Measurements from ENCODE around the gene MEI1.

Gene MEI1

DNA sequence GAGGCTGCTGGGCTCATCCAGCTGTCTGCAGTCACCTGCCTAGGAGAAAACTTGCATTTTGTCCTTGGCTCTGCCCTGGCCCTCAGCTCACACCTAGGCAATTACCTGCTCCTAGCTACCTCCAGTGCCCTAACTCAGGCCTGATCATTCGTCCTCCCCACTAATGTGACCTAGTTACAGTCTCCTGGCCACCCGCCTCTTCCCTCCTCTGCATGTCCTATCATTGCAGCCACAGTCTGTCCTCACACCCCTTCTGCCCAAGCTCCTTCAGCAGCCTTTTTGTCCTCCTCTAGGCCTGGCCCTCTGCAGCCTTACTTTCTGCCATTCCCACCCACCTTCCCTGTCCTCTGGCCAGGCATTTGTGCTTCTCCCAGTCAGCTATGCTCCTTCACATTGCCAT, 83.4 kb downstream of the MEI1 start:
- DNase-seq (ENCODE audit: low spot score), result no peak

DNA sequence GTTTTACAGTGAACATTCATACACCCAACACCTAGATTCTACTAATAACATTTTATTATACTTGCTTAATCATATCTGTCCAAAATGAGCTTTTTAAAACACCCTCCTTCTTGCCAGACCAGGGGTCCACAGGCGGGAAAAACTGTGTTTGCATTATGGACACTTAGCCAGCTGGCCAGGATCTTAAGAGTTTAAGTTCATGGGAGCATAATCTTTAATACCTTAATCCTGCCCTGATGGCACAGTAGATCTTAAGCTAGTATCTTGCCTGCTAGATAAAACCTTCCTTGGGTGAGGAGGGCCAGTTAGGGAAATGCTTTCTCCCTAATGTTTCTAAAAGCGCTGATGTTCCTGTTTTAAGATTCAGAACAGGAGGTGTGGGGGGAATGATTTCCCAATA, 88.0 kb downstream of the MEI1 start:
- no peak for DNase-seq (ENCODE audit: low spot score)

DNA sequence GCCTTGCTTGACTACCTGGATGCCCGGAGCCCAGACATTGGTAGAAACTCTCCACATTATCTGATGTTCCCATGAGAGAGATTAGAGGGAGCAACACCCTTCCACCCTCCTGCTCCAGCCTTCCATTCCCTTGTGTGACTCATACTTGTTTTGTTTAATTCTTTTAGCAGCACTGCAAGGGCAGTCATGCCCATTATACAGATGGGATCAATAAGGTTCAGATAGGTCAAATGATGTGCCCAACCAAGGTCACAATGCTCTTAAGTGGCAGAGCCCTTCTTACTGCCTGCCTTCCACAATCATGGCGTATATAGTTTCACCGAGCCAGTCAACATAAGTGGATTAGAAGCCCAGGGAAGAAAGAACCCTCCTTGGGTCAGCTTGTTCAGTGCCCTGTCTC, 94.6 kb downstream of the MEI1 start:
- no peak for DNase-seq (ENCODE audit: low spot score)

DNA sequence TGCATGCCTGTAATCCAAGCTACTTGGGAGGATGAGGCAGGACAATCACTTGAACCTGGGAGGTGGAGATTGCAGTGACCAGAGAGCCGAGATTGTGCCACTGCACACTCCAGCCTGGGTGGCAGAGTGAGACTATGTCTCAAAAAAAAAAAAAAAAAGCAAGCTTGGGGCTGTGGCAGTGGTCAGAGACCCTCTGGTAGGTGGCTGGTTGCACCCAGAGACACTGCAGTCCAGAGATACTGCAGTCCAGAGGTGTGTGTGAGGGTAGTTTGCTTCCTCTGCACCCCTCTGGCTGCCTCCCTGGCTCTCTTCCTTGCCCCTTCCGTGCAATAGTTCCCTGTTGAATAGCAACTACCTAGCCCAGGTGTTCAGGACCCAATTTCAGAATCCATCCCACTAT, 99.4 kb downstream of the MEI1 start:
- DNase-seq (ENCODE audit: low spot score), result no peak

DNA sequence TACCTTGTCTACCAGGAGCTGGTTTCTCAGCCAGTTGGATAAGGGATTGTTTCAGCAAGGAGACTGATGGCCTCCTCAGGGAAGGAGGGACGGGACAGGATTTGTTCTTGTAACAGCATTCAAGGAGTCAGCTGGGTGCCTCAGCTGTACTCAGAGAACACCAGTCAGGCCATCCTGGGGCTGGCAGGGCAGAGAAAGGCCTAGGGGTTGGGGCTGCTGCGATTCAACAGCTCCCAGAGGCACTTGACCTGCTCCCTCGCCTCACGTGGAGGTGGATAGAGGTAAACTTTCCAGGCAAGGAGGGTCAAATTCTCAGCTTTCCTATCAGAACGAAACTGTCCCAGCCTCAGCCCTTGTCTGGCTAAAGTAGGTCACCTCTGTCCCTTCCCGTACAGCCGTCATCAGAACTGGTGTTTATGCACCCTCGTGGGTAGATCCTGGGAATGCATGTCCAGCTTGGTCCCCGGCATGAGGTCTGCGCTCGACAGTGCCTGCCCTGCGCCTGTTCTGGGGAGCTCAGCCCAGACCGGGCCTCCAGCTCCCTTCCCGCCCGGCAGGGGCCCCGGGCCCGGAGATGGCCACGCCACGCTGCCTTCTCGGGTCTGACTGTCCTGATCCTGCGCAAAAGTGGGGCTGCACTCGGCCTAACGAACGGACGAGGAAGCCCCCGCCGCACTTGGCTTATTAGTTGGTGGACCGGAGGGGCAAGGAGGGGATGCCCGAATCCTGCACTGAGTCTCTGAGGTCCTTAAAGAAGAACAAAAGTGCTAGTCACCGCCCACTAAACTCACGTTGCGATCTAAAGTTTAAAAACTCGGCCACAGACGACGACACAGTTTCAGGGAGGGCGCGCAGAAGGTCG, 100.4 kb downstream of the MEI1 start:
- DNase-seq (ENCODE audit: low spot score), result peak; percentile 38

DNA sequence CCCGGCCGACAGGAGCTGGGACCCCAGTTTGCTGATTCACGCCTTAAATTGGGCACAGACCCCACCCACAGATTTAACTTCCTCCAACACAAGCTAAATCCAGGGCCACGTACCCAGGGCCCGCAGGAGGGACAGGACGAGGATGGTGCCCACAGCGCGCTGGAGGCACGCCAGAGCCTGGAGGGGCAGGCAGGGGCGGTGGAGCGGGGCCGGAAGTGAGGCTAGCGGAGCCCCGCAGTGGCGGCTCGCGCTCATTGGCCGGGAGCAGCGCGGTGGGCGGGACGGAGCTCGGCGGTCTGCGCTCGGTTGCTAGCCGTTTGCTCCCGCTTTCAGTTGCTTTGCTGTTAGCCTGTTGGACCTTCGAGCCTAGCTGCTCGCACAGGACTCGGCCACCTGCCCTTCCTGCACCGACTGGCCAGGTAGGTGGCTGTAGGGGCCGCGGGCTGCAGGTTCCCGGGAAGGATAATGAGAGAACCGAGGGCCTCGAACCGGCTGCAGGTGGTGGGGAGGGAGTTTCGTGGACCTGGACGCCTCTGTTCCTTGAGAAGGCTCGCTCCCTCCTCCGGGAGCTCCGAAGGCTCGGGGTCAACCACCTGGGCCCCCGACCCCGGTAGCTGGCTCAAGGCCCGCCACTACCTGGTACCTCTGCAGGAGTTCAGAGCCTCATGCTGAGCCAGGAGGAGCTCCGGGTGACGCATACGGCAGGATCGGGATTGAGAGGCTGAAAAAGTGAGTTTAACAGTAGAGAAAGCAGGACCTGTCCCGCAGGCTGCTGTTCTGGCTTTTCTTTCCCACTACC, 101.2 kb downstream of the MEI1 start, which contains the start of gene CCDC134:
CCDC134 (plus strand) TSS at position 332 of the 799 bp plus-strand sequence. CDS start 8,212 bp downstream, outside the sequence.
- DNase-seq (ENCODE audit: low spot score), result peak; percentile 87

DNA sequence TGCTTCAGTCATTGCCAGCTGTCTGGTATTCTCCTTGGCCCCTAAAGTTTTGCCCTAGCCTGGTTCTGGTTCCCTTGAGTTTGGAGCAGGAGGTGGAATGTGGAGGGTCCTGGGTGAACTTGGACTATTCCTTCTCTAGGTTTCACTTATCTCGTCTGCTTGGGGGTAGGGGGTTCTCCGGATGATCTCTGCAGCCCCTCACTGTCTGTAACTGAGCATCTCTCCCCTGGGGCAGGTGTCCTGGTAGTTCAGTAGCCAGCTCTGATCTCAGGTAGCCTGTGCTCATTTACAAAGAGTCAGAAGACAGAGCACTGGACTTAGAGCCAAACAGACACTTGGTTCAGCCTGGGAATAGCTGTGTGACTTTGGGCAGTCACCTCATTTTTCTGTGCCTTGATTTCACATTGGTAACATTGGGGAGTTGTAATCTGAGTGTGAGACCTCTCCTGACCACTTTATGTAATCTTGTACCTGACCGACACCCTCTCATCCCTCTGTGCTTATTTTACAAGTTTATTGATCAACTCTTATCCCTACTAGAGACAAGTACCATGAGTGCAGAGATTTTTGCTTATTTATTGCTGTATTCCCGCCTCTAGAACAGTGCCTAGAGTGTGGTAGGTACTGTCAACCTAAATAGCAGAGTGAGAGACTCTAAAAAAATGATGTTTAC, 102.0 kb downstream of the MEI1 start:
- no peak for DNase-seq (ENCODE audit: low spot score)

DNA sequence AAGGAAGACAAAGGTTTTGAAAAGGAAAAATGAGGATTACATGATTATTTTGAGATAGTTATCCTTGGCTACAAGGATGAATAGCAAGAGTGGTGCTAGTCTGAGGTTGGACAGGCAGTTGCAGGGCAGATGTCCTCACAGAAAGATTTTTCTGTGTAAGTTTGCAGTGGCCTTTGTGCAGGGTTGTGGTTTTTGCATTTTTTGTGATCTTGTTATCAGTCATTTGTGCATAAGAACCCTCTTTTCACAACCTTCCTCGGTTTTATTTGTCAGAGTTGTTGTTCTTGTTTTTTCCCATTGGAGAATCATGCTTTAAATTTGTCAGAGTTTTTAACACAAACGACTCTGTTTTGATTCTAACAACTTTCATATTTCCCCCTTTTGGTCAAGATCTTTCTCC, 102.6 kb downstream of the MEI1 start:
- no peak for DNase-seq (ENCODE audit: low spot score)

DNA sequence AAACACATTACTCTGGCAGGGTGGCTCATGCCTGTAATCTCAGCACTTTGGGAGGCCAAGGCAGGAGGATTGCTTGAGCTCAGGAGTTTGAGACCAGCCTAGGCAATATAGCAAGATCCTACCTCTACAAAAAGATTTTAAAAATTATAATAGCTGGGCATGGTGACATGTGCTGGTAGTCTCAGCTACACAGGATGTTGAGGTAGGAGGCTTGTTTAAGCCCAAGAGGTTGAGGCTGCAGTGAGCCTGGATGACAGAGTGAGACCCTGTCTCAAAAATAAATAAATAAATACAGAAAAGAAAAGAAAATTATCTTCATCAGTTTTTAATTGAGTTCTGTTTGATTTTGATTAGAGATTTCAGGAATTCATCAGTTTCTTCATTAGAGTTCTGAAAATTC, 106.3 kb downstream of the MEI1 start:
- no peak for DNase-seq (ENCODE audit: low spot score)

DNA sequence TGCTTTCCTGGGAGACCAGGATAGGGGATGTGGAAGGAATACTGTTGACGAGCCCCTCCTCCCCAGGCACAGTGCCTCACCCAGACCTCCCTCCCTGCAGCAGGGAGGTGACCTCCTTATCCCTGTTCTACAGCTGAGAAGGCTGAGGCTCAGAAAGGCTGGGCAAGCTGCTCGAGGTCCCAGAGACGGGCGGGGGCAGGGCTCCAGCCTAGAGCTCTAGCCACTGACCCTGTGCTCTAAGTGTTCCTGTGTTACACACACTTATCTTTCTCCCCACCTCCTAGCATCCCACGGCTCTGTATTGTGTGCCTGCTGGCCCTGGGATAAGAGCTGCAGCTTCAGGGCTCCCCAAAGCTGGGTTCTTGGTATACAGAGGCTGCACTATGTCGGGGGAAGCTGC, 109.1 kb downstream of the MEI1 start:
- no peak for DNase-seq (ENCODE audit: low spot score)

DNA sequence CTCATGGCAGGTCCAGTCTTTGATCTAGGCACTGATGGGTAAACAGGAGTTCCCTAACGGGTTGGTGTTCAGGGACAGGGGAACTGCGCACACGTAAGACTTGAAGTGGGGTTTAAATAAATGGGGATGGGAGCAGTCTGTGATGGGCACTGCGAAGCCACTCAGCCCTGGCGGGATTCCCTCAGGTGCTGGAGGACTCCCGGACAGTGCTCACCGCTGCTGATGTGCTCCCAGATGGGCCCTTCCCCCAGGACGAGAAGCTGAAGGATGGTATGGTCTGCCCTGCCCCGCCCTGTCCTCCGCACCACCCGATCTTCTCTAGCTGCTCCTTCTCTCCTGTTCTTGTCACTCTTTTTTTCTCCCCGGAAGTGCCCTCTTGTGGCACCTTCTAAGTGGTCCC, 110.7 kb downstream of the MEI1 start:
- DNase-seq (ENCODE audit: low spot score), result no peak

DNA sequence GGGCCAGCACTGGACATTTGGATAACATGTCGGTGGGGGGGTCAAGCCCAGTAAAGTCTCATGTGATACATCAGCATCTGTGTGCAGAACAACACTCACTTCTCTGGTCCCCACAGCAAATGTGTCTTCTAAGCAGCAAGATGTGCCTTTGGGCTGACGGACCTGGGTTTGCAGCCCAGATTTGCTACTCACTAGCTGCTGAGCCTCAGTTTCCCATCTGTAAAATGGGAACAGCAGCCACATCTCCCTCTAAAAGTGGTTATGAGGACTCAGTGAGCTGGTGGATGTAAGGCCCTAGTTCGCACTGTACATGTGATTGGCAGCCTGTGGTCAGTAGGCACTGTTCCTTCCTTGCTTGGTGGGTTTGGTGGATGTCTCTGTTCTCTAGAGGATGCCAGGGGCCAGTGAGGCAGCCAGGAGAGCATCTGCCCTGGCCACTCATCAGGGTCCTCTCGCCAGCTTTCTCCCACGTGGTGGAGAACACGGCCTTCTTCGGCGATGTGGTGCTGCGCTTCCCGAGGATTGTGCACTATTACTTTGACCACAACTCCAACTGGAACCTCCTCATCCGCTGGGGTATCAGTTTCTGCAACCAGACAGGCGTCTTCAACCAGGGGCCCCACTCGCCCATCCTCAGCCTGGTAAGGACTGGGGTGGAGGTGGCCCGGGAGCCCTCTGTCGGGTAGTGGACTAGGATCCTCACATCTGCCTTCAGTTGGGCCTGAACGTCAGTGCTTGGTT, 113.7 kb downstream of the MEI1 start:
- DNase-seq (ENCODE audit: low spot score), result no peak

DNA sequence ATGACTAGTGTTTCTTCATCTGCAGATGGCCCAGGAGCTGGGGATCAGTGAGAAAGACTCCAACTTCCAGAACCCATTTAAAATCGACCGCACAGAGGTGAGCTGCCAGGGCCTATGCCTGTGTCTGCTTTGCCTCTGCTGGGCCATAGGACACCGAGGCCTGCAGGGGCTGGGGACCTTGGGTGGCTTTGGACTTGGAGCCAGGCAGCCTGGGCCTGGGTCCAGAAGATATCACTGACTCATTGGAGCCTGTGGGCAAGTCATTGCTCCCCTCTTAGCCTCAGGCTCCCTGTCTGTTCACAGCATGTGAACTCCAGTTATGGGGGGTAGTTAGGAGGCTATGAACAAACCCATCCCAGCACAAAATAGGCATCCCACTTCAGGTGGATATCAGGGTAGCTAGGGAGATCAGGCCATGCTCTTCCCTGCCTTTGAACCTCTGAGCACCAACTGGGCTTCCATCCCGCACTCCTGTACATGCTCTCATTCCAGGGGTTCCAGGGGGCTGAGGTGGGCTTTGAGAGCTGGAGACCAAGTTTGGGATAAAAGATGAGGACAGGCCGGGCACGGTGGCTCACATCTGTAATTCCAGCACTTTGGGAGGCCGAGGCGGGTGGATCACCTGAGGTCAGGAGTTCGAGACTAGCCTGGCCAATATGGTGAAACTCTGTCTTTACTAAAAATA, 114.6 kb downstream of the MEI1 start:
- no peak for DNase-seq (ENCODE audit: low spot score)

DNA sequence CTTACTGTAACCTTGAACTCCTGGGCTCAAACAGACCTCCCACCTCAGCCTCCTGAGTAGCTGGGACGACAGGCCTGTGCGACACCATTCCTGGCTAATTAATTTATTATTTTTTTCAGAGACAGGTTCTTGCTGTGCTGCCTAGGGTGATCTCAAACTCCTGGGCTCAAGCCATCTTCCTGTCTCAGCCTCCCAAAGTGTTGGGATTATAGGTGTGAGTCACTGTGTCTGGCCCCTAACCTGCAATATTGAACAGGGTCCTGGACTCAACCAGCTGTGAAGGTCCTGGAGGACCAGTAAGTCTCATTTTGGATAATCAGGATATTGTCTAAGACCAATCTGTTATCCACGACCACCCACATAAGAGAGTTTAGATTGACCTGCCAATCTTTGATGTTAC, 116.4 kb downstream of the MEI1 start:
- no peak for DNase-seq (ENCODE audit: low spot score)

DNA sequence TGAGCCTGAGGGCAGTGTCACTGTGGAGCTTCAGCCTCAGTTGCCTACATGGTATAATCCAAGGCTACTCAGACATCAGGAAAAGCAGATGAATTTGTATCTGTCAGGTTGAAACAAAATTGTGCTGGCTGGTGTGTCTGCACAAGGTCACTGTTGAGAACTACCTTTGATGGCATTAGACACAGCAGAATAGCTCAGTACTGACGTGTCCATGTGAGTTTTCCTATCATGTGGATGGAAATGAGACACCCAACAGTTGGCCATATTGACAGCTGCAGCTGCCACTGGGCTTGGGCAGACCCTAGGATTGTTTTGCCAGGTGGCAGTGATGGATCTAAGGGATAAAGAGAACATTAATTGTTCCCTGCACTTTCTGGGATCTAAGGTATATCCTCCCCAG, 116.9 kb downstream of the MEI1 start:
- no peak for DNase-seq (ENCODE audit: low spot score)

DNA sequence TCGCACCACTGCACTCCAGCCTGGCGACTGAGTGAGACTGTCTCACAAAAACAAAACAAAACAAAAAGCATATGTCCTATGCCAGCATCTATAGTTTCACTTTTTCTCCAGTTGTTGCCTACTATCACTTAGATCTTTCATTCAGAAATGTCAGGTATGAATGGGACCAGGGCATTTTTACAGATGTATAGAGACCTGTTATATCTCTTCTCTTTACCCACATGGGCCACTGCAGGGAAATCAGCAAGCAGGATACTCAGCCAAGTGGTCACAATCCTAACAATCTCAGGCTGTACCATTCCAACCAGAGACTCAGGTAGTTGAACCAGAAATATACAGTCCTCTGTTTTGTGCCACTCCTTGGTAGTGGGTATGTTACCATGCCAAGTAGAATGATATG, 117.6 kb downstream of the MEI1 start:
- DNase-seq (ENCODE audit: low spot score), result no peak

DNA sequence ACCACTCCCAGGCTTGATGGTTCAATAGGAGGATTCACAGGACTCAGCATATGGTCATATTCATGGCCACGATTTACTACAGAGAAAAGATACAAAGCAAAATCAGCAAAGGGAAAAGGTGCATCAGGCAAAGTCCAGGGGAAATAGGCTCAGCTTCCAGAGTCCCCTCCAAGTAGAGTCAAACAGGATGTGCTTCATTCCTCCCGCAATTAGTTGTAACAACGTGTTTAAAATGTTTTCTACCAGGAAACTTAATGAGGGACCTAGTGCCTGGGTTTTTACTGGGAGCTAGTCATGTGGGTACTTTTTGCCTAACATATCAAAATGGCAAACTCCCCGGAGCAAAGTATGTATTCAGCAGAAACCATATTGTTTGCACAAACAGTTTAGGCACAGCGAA, 118.7 kb downstream of the MEI1 start:
- no peak for DNase-seq (ENCODE audit: low spot score)

DNA sequence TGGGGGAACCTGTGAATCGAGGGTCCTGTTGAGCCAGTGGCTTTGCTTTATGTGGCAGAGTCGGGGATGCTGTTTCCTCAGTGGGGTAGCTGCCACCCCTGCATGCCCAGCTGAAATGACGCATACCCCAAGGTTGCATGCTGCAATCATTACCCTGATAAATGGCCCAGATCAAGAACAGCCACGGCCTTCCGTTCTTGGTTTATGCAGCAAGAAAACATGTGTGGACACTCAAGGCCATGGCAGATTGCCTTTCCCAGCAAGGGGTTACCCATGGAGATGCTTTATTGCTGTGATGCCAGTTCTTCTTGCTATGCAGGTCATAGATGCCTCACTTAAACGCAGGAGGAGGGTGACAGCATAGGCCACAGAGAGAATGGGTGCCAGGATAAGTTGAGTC, 119.3 kb downstream of the MEI1 start:
- no peak for DNase-seq (ENCODE audit: low spot score)

DNA sequence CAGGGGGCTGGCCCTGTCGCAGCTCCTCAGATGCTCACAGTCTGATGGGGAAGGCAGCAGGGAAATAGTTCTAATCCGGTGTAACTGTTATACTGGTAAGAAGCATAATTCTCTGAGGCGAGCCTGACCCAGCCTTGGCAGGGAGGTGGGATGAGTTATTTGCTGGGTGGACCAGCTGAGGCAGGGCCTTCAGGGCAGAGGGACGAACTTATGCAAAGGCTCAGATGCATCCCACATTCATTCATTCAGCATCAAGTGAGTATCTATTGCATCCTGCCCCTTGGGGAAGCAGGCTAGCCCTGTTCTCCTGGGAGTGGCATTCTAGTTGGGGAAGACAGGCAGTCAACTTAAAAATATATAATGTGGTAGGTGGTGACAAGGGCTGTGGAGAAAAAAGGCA, 120.0 kb downstream of the MEI1 start:
- DNase-seq (ENCODE audit: low spot score), result no peak

DNA sequence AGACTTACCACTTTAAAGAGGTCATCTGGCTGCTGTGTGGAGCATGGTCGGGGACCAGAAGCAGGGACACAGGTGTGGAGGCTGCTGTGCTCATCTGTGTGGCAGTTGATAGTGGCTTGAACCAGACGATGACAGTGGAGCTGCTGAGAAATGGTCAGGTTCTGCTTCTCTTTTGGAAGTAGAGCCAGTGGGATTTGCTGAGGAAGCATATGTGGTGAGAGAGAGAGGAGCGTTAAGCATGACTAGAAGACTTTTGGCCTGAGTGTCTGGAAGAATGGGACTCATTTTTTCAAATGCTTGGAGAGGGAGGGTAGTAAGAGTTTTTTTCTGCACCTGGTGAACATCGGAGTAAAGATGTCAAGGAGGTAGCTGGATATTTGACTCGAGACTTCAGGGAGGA, 121.1 kb downstream of the MEI1 start:
- no peak for DNase-seq (ENCODE audit: low spot score)
